CD4-positive, alpha-beta T cell (primary cell): ENCODE measurements around the gene SNX1. TPM values are rescaled to one million over a fixed set of nuclear protein-coding genes. Genes with fewer than 3 reads are reported as not detected.

Source experiments
- ATAC-seq: fragments of 200-7000 bp; cut with Tn5 transposase; one replicate; pipeline ENCODE4 v1.10.0; 2022; ENCODE audit warnings: mild to moderate bottlenecking; ENCODE audit not compliant: poor library complexity
- CTCF ChIA-PET: fragments of 350-600 bp; sonication (Branson Sonifier 250); formaldehyde crosslinking; loops from one replicate; lab custom pipeline; 2021; ENCODE audit warnings: antibody characterized with exemption, inconsistent platforms; lab: Charles Lee
- POLR2A ChIA-PET: fragments of 350-600 bp; sonication (Branson Sonifier 250); formaldehyde crosslinking; loops from one replicate; lab custom pipeline; 2021; ENCODE audit warnings: antibody characterized with exemption, inconsistent platforms; lab: Charles Lee
- DNase-seq, 14 experiments: peaks; one replicate each; pipeline ENCODE4 v3.0.0-alpha.2; 2013 to 2020; ENCODE audit warnings: mixed read lengths in 2 of 14
- H3K27ac ChIP-seq, 2 donors: one replicate each; pipeline versions ENCODE4 v1.5.1 to v1.7.0; 2013; ENCODE audit warnings: low read length in 2 of 2, low read depth in 1 of 2, mild to moderate bottlenecking in 1 of 2
- H3K27me3 ChIP-seq, 2 experiments: 1 replicate in 1 of 2; 2 replicates in 1 of 2; pipeline versions ENCODE4 v1.6.1 to v1.7.0; 2013; ENCODE audit warnings: low read length in 2 of 2, control low read depth in 1 of 2, mild to moderate bottlenecking in 1 of 2, moderate library complexity in 1 of 2; ENCODE audit not compliant: insufficient read depth in 2 of 2, control insufficient read depth in 1 of 2
- H3K36me3 ChIP-seq: one replicate; pipeline ENCODE4 v1.6.1; 2013; ENCODE audit warnings: low read length, control low read depth; ENCODE audit not compliant: insufficient read depth
- H3K4me1 ChIP-seq: one replicate; pipeline ENCODE4 v1.6.1; 2013; ENCODE audit warnings: low read length, control low read depth; ENCODE audit not compliant: insufficient read depth
- H3K4me3 ChIP-seq: one replicate; pipeline ENCODE4 v1.5.1; 2013; ENCODE audit warnings: mild to moderate bottlenecking, low read length, moderate library complexity
- H3K9me3 ChIP-seq, 2 experiments: 1 replicate in 1 of 2; 2 replicates in 1 of 2; pipeline versions ENCODE4 v1.6.1 to v1.7.0; 2013; ENCODE audit warnings: low read length in 2 of 2, mild to moderate bottlenecking in 2 of 2, control low read depth in 1 of 2, moderate library complexity in 1 of 2; ENCODE audit not compliant: control insufficient read depth in 1 of 2, insufficient read depth in 1 of 2
- H3K27ac Mint-ChIP-seq: one replicate; pipeline ENCODE4 v1.8.0; 2020; ENCODE audit warnings: mixed read lengths
- H3K27me3 Mint-ChIP-seq: one replicate; pipeline ENCODE4 v1.8.0; 2021; ENCODE audit warnings: mixed read lengths
- H3K36me3 Mint-ChIP-seq: one replicate; pipeline ENCODE4 v1.8.0; 2021; ENCODE audit warnings: low read depth, mixed read lengths
- H3K4me1 Mint-ChIP-seq: one replicate; pipeline ENCODE4 v1.8.0; 2021; ENCODE audit warnings: low read depth, mixed read lengths
- H3K4me3 Mint-ChIP-seq: one replicate; pipeline ENCODE4 v1.8.0; 2020; ENCODE audit warnings: mild to moderate bottlenecking, mixed read lengths
- H3K9me3 Mint-ChIP-seq: one replicate; pipeline ENCODE4 v1.8.0; 2020; ENCODE audit warnings: mixed read lengths
- intact Hi-C, 2 experiments: fragments of 100-400 bp; cut with DNase I in 1 of 2; cut with micrococcal nuclease in 1 of 2; formaldehyde crosslinking; loops; one replicate each; pipeline versions ENCODE4 v1.15.1 to v1.9.0; 2023 to 2025; cut with DNase I, micrococcal nuclease
- total RNA-seq, 174 experiments: library from RNA in 2 of 174; stranded (reverse) in 2 of 174; gene quantifications; one replicate each; pipeline ENCODE4 v1.2.3 and lab custom pipeline; 2021 to 2026
- TF ChIP-seq, protein P1 (sequence below): fragments of 200-600 bp; IDR thresholded peaks from one replicate; pipeline ENCODE4 v1.8.0; 2022; ENCODE audit warnings: antibody characterized with exemption, mild to moderate bottlenecking

SNX1 gene
- total RNA-seq, 2 experiments from 2014 or later = 57.0 to 61.1 TPM

GRCh38 chr15:64134345-64134829 lies 38.6 kb downstream of the SNX1 start:
- no peak overlapping the region for H3K27ac ChIP-seq
- H3K36me3 ChIP-seq = peaks cover 92% of the 10 kb centered on the region
- no peak overlapping the region for H3K27ac Mint-ChIP-seq

DNA sequence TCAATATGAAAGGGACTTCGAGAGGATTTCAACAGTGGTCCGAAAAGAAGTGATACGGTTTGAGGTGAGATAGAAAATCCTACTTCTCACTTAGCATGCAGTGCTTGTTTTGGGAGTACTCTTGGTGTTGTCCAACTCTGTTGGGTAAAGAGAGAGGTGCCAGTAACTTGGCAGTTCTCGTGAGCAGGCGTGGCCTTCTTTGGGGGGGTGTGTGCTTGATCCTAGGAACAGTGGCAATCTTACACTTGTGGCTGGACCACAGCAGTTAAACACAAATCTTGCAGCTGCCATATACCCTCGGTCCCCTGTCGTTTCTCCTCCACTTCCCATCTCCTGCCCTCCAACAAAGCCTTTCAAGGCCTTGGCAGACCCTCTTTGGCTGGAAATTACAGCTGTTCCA lies 40.6 kb downstream of the SNX1 start:
- Histone ChIP-seq H3K4me1 (no peaks in the 10 kb centered on the region), H3K36me3 (peaks cover 76% of the 10 kb centered on the region), H3K27me3 (no peaks in the 10 kb centered on the region), H3K27ac (no peak overlapping the region), H3K9me3 (no peaks in the 10 kb centered on the region), H3K4me3 (no peak overlapping the region)
- CTCF ChIA-PET = no interaction called here
- Mint-ChIP-seq H3K36me3 (peaks cover 84% of the 10 kb centered on the region), H3K9me3 (no peaks in the 10 kb centered on the region), H3K4me3 (no peak overlapping the region), H3K27me3 (no peaks in the 10 kb centered on the region), H3K4me1 (no peaks in the 10 kb centered on the region), H3K27ac (no peak overlapping the region)
- no peak for DNase-seq
- TF ChIP-seq, protein P1, sequence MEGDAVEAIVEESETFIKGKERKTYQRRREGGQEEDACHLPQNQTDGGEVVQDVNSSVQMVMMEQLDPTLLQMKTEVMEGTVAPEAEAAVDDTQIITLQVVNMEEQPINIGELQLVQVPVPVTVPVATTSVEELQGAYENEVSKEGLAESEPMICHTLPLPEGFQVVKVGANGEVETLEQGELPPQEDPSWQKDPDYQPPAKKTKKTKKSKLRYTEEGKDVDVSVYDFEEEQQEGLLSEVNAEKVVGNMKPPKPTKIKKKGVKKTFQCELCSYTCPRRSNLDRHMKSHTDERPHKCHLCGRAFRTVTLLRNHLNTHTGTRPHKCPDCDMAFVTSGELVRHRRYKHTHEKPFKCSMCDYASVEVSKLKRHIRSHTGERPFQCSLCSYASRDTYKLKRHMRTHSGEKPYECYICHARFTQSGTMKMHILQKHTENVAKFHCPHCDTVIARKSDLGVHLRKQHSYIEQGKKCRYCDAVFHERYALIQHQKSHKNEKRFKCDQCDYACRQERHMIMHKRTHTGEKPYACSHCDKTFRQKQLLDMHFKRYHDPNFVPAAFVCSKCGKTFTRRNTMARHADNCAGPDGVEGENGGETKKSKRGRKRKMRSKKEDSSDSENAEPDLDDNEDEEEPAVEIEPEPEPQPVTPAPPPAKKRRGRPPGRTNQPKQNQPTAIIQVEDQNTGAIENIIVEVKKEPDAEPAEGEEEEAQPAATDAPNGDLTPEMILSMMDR = no peak
- ATAC-seq = no peak
- intact Hi-C loops = no loop called here
- POLR2A ChIA-PET = interaction anchor here (2.0 kb wide), 1 partner anchor 13 kb away, joined by 7 read pairs; no protein-coding TSS in a partner anchor

More at GRCh38 chr15:64134345-64134829, 38.6 kb downstream of the SNX1 start:
- intact Hi-C loops = no loop called here
- H3K27me3 ChIP-seq = no peaks in the 10 kb centered on the region
- H3K4me1 Mint-ChIP-seq = no peaks in the 10 kb centered on the region
- ATAC-seq (no peak), DNase-seq (no peak)
- TF ChIP-seq, protein P1 = no peak
- H3K27me3 Mint-ChIP-seq = no peaks in the 10 kb centered on the region
- H3K4me3 Mint-ChIP-seq = no peak overlapping the region
- H3K36me3 Mint-ChIP-seq = peaks cover 91% of the 10 kb centered on the region
- no peak overlapping the region for H3K4me3 ChIP-seq
- ChIA-PET POLR2A (interaction anchor here (1.1 kb wide), 1 partner anchor 19 kb away, joined by 5 read pairs; no protein-coding TSS in a partner anchor), CTCF (interaction anchor here (0.8 kb wide), 1 partner anchor 19 kb away, joined by 3 read pairs; no protein-coding TSS in a partner anchor)
- H3K9me3 Mint-ChIP-seq = no peaks in the 10 kb centered on the region
- H3K9me3 ChIP-seq = no peaks in the 10 kb centered on the region
- H3K4me1 ChIP-seq = no peaks in the 10 kb centered on the region

GRCh38 chr15:64137226-64137833 lies 41.5 kb downstream of the SNX1 start:
- H3K4me1 ChIP-seq = no peaks in the 10 kb centered on the region

More at GRCh38 chr15:64137226-64137833, 41.5 kb downstream of the SNX1 start:
- Histone ChIP-seq H3K36me3 (peaks cover 74% of the 10 kb centered on the region), H3K27ac (no peak overlapping the region), H3K4me3 (no peak overlapping the region), H3K9me3 (no peaks in the 10 kb centered on the region), H3K27me3 (no peaks in the 10 kb centered on the region)
- Mint-ChIP-seq H3K4me3 (no peak overlapping the region), H3K4me1 (no peaks in the 10 kb centered on the region), H3K27ac (no peak overlapping the region), H3K36me3 (peaks cover 84% of the 10 kb centered on the region), H3K27me3 (no peaks in the 10 kb centered on the region), H3K9me3 (no peaks in the 10 kb centered on the region)
- ChIA-PET POLR2A (interaction anchor here (2.0 kb wide), 1 partner anchor 12 kb away, joined by 7 read pairs; no protein-coding TSS in a partner anchor), CTCF (interaction anchor here (2.1 kb wide), 1 partner anchor 16 kb away, joined by 7 read pairs; no protein-coding TSS in a partner anchor)
- intact Hi-C loops = no loop called here
- ATAC-seq (peak; percentile 51), DNase-seq (no peak)
- TF ChIP-seq, protein P1 = no peak
